AG09309 (cell line): ENCODE measurements around the gene TOR1A.

Source experiments
- DNase-seq: peaks from one replicate; pipeline ENCODE4 v3.0.0-alpha.2; 2010; ENCODE audit warnings: low read depth
- H3K4me3 ChIP-seq: 2 replicates; pipeline ENCODE4 v1.5.1; 2011; ENCODE audit warnings: mild to moderate bottlenecking, low read depth, low read length, moderate library complexity; ENCODE audit not compliant: control insufficient read depth
- TF ChIP-seq, protein P1 (sequence below): IDR thresholded peaks from 2 replicates; pipeline ENCODE4 v1.5.1; 2011; ENCODE audit warnings: mild to moderate bottlenecking, low read depth, low read length, inconsistent platforms; ENCODE audit not compliant: insufficient read depth, control insufficient read depth; ENCODE audit errors: missing control alignments

TOR1A gene

GRCh38 chr9:129826344-129826743, 2.4 kb upstream of the TOR1A start:
- TF ChIP-seq, protein P1, sequence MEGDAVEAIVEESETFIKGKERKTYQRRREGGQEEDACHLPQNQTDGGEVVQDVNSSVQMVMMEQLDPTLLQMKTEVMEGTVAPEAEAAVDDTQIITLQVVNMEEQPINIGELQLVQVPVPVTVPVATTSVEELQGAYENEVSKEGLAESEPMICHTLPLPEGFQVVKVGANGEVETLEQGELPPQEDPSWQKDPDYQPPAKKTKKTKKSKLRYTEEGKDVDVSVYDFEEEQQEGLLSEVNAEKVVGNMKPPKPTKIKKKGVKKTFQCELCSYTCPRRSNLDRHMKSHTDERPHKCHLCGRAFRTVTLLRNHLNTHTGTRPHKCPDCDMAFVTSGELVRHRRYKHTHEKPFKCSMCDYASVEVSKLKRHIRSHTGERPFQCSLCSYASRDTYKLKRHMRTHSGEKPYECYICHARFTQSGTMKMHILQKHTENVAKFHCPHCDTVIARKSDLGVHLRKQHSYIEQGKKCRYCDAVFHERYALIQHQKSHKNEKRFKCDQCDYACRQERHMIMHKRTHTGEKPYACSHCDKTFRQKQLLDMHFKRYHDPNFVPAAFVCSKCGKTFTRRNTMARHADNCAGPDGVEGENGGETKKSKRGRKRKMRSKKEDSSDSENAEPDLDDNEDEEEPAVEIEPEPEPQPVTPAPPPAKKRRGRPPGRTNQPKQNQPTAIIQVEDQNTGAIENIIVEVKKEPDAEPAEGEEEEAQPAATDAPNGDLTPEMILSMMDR, result no peak
- H3K4me3 ChIP-seq, result no peak overlapping the region
- DNase-seq, result no peak

GRCh38 chr9:129823542-129823934, 398 bp downstream of the TOR1A start:
- TF ChIP-seq, protein P1, result no peak
- peak overlapping the region; percentile 56 for H3K4me3 ChIP-seq
- no peak for DNase-seq

- peak overlapping the region; percentile 56 for H3K4me3 ChIP-seq
- DNase-seq, result no peak
These were observed 916 bp downstream of the TOR1A start for GRCh38 chr9:129822898-129823541.

DNA sequence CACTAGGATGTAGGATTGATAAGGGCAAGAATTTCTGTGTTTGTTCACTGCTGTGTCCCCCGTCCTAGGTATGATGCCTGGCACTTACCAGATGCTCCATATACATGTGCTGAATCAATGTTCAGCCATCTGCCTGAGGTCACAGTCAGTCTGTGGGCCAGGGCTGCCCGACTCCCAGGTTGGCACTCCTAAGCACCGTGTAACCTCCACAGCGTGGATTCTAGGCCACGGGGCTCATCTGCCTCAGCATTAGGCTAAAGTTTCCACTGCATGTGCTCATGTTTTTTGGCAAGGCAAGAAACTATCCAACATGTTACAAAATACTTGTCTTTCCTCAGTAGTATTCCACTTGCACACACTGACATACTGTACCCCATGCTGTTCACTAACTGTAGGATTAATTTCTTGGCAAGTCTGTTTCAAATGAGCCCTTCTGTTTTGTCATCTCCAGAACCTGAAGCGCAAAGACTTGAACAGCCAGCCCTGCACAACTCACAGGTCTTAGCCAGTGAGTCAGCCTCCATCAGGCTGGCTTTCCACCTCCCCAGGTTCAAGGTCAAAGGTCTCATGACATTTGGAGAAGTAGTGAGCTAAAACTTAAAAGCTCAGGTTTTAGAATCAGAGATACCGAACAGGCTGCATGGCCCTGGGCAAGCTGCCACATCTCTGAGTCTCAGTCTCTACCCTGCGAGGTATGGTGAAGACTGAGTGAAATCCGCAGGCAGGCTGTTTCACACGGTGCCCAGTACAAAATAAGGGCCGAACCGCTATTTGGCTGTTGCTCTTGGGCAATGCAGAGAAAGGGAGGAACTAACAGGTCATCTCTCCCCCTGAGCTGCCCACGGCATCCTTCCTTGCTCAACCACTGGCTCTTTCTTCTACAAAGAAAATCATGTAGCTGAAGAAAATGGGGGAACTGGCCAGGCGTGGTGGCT, 7.2 kb downstream of the TOR1A start:
- TF ChIP-seq, protein P1, result no peak
- DNase-seq, result no peak
- no peak overlapping the region for H3K4me3 ChIP-seq

More at GRCh38 chr9:129822898-129823541, 916 bp downstream of the TOR1A start:
- TF ChIP-seq, protein P1, result no peak

- no peak overlapping the region for H3K4me3 ChIP-seq
- DNase-seq, result no peak
- TF ChIP-seq, protein P1, result no peak
These were observed 8.7 kb downstream of the TOR1A start for GRCh38 chr9:129815278-129815677.

DNA sequence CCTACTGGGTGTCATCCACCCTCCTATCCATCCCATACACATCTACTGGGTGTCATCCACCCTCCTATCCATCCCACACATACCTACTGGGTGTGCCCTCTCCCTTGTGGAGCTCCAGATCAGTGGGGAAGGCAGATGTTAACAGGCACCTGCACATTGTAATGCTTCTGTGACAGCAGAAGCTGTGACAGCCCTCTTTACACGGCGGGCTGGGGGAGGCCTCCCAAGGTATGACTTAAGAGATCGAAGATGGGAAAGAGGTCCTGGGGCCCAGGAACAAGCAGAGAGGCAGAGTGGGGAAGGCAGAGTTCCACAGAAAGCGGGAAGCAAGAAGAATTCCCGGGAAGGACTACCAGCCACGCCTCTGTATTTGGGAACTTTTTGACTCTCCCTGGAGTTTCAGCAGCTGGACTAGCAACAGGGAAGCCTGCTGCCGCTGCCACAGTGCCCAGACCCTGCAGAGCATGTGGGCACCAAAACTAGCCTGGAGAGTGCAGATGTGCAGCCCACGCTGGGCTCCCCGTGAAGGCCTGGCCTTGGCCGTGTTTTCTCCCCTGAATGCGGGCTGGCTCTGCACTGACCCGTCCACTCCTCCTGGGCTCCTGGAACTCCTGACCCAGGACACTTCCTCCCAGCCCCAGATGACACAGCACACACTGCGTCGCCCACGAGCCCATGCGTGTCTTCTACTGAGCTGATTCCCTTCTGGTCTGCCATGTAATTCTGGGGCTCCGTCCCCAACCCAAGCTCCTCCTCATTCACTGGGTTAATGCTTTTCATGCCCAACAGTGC, 9.3 kb downstream of the TOR1A start:
- no peak for DNase-seq
- no peak overlapping the region for H3K4me3 ChIP-seq
- TF ChIP-seq, protein P1, result no peak
